Osteocyte (in vitro differentiated cells): Measurements from ENCODE around the gene KLHL1. TPM values are rescaled to one million over a fixed set of nuclear protein-coding genes. Genes with fewer than 3 reads are reported as not detected.

ENCODE experiments used
- DNase-seq: peaks from one replicate; pipeline ENCODE4 v3.0.0; 2021; ENCODE audit warnings: mixed read lengths; ENCODE audit not compliant: unreplicated experiment; ENCODE audit errors: extremely low spot score
- H3K27ac Mint-ChIP-seq: one replicate; pipeline ENCODE4 v1.8.0; 2021; ENCODE audit warnings: mild to moderate bottlenecking, mixed read lengths; ENCODE audit not compliant: unreplicated experiment
- H3K27me3 Mint-ChIP-seq: one replicate; pipeline ENCODE4 v1.8.0; 2021; ENCODE audit warnings: mixed read lengths; ENCODE audit not compliant: unreplicated experiment
- H3K36me3 Mint-ChIP-seq: one replicate; pipeline ENCODE4 v1.8.0; 2021; ENCODE audit warnings: mixed read lengths; ENCODE audit not compliant: unreplicated experiment
- H3K4me1 Mint-ChIP-seq: one replicate; pipeline ENCODE4 v1.8.0; 2021; ENCODE audit warnings: mixed read lengths; ENCODE audit not compliant: unreplicated experiment
- H3K4me3 Mint-ChIP-seq: one replicate; pipeline ENCODE4 v1.8.0; 2021; ENCODE audit warnings: mild to moderate bottlenecking, moderate library complexity, mixed read lengths; ENCODE audit not compliant: unreplicated experiment
- H3K9me3 Mint-ChIP-seq: one replicate; pipeline ENCODE4 v1.8.0; 2021; ENCODE audit warnings: mixed read lengths; ENCODE audit not compliant: unreplicated experiment
- CTCF ChIP-seq: fragments of 200-600 bp; sonication (generic); IDR thresholded peaks from 2 replicates; pipeline ENCODE4 v1.5.0; 2021; ENCODE audit warnings: antibody characterized with exemption, mild to moderate bottlenecking, moderate library complexity
- total RNA-seq: library from RNA; stranded (reverse); gene quantifications from 2 replicates; pipeline ENCODE4 v1.2.1, GENCODE V29; 2021

Gene KLHL1
- total RNA-seq, 1 donor from 2014 or later, result not detected

GRCh38 chr13:69706807-69707206 is 401.4 kb downstream of the KLHL1 start:
- H3K27me3 Mint-ChIP-seq, result peaks cover 4% of the 10 kb centered on the region
- H3K4me1 Mint-ChIP-seq, result no peaks in the 10 kb centered on the region
- DNase-seq, result no peak
- H3K4me3 Mint-ChIP-seq, result no peak overlapping the region
- no peak overlapping the region for H3K27ac Mint-ChIP-seq
- H3K36me3 Mint-ChIP-seq, result no peaks in the 10 kb centered on the region
- no peak for TF ChIP-seq CTCF
- H3K9me3 Mint-ChIP-seq, result no peaks in the 10 kb centered on the region

- H3K4me3 Mint-ChIP-seq, result no peak overlapping the region
- no peaks in the 10 kb centered on the region for H3K36me3 Mint-ChIP-seq
Observed at GRCh38 chr13:69704311-69704710, 403.9 kb downstream of the KLHL1 start.

GRCh38 chr13:69690999-69691398 is 417.3 kb downstream of the KLHL1 start:
- Mint-ChIP-seq H3K9me3 (no peaks in the 10 kb centered on the region), H3K27me3 (no peaks in the 10 kb centered on the region), H3K4me1 (no peaks in the 10 kb centered on the region), H3K27ac (no peak overlapping the region), H3K4me3 (no peak overlapping the region), H3K36me3 (no peaks in the 10 kb centered on the region)
- TF ChIP-seq CTCF, result no peak
- DNase-seq, result no peak

More at GRCh38 chr13:69704311-69704710, 403.9 kb downstream of the KLHL1 start:
- H3K27ac Mint-ChIP-seq, result no peak overlapping the region
- no peak for DNase-seq
- H3K27me3 Mint-ChIP-seq, result peaks cover 3% of the 10 kb centered on the region
- TF ChIP-seq CTCF, result no peak
- H3K9me3 Mint-ChIP-seq, result no peaks in the 10 kb centered on the region
- no peaks in the 10 kb centered on the region for H3K4me1 Mint-ChIP-seq

- Mint-ChIP-seq H3K4me1 (no peaks in the 10 kb centered on the region), H3K27me3 (no peaks in the 10 kb centered on the region), H3K9me3 (peaks cover 4% of the 10 kb centered on the region), H3K36me3 (no peaks in the 10 kb centered on the region), H3K4me3 (no peak overlapping the region), H3K27ac (no peak overlapping the region)
- no peak for DNase-seq
- no peak for TF ChIP-seq CTCF
Observed at GRCh38 chr13:69683921-69684686, 424.1 kb downstream of the KLHL1 start.

GRCh38 chr13:69681722-69682121 is 426.5 kb downstream of the KLHL1 start:
- no peaks in the 10 kb centered on the region for H3K4me1 Mint-ChIP-seq
- H3K9me3 Mint-ChIP-seq, result peaks cover 4% of the 10 kb centered on the region
- TF ChIP-seq CTCF, result no peak
- no peaks in the 10 kb centered on the region for H3K36me3 Mint-ChIP-seq
- H3K27me3 Mint-ChIP-seq, result no peaks in the 10 kb centered on the region
- no peak overlapping the region for H3K27ac Mint-ChIP-seq
- DNase-seq, result no peak
- no peak overlapping the region for H3K4me3 Mint-ChIP-seq
